Fibroblast of lung (primary cell): ENCODE measurements around the gene TBCA.

ENCODE experiments used
- EZH2 ChIP-seq: IDR thresholded peaks from 2 replicates; pipeline ENCODE4 v1.5.1; 2012; ENCODE audit warnings: low read length, control low read depth, mild to moderate bottlenecking; ENCODE audit errors: missing control alignments
- TF ChIP-seq, protein P1 (sequence below), 2 donors: IDR thresholded peaks in 1 of 2; conservative IDR thresholded peaks in 1 of 2; 1 replicate in 1 of 2; 2 replicates in 1 of 2; pipeline ENCODE4 v1.5.1; 2011 to 2012; ENCODE audit warnings: low read length in 2 of 2, control low read depth in 1 of 2, inconsistent platforms in 1 of 2, low read depth in 1 of 2, mild to moderate bottlenecking in 1 of 2

DNA sequence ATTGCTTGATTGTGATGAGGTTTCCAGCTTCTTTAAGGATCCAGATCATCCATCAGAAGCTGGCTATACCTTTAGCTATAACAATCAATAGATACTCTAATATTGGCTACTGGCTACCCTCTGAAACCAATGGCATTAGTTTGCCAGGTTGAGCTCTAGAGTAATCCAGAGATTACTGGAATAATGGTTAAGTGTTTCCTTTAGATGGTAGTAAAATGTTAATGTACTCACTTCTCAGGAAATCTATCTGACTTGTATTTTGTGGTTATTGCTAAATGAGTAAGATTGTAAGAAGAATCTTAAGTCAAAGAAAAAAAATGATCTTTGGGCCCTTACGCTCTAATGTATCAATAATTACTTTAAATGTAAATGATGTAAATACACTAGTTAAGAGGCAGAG is 80.0 kb downstream of the TBCA start:
- TF ChIP-seq, protein P1, sequence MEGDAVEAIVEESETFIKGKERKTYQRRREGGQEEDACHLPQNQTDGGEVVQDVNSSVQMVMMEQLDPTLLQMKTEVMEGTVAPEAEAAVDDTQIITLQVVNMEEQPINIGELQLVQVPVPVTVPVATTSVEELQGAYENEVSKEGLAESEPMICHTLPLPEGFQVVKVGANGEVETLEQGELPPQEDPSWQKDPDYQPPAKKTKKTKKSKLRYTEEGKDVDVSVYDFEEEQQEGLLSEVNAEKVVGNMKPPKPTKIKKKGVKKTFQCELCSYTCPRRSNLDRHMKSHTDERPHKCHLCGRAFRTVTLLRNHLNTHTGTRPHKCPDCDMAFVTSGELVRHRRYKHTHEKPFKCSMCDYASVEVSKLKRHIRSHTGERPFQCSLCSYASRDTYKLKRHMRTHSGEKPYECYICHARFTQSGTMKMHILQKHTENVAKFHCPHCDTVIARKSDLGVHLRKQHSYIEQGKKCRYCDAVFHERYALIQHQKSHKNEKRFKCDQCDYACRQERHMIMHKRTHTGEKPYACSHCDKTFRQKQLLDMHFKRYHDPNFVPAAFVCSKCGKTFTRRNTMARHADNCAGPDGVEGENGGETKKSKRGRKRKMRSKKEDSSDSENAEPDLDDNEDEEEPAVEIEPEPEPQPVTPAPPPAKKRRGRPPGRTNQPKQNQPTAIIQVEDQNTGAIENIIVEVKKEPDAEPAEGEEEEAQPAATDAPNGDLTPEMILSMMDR (conservative IDR thresholded peaks at IDR 0.05 in 1 of 2, IDR thresholded peaks at IDR 0.05 in 1 of 2; ENCODE audit: low read depth in 1 of 2, low read length in 2 of 2): no peak
- no peak for TF ChIP-seq EZH2
